Parathyroid adenoma (tissue), 2 donors: ENCODE data around the gene IRAK1.
"Not testable (repeated sequence)": the region's sequence is repeated elsewhere in the genome, so short reads cannot be mapped to it uniquely, and the experiment has no call there.

ENCODE experiments used
- H2AFZ ChIP-seq: fragments of 300-600 bp; sonication (generic); one replicate; pipeline ENCODE4 v1.7.0; 2017; ENCODE audit warnings: antibody characterized with exemption, mild to moderate bottlenecking
- H3K27ac ChIP-seq: fragments of 300-600 bp; sonication (generic); one replicate; pipeline ENCODE4 v1.7.0; 2017
- H3K27me3 ChIP-seq: fragments of 300-600 bp; sonication (generic); one replicate; pipeline ENCODE4 v1.7.0; 2017; ENCODE audit warnings: low read length; ENCODE audit not compliant: control insufficient read depth, insufficient read depth
- H3K36me3 ChIP-seq: fragments of 300-600 bp; sonication (generic); one replicate; pipeline ENCODE4 v1.7.0; 2017; ENCODE audit warnings: low read length; ENCODE audit not compliant: control insufficient read depth, insufficient read depth
- H3K4me1 ChIP-seq: fragments of 300-600 bp; sonication (generic); one replicate; pipeline ENCODE4 v1.7.0; 2017; ENCODE audit warnings: control low read depth
- H3K4me2 ChIP-seq: fragments of 300-600 bp; sonication (generic); one replicate; pipeline ENCODE4 v1.7.0; 2017; ENCODE audit warnings: low read length
- H3K4me3 ChIP-seq: fragments of 300-600 bp; sonication (generic); one replicate; pipeline ENCODE4 v1.7.0; 2017; ENCODE audit warnings: low read depth, low read length
- H3K79me2 ChIP-seq: fragments of 300-600 bp; sonication (generic); one replicate; pipeline ENCODE4 v1.7.0; 2017; ENCODE audit warnings: control low read depth
- H3K9ac ChIP-seq: fragments of 300-600 bp; sonication (generic); one replicate; pipeline ENCODE4 v1.7.0; 2017; ENCODE audit warnings: mild to moderate bottlenecking
- H3K9me3 ChIP-seq: fragments of 300-600 bp; sonication (generic); one replicate; pipeline ENCODE4 v1.7.0; 2017; ENCODE audit warnings: low read length; ENCODE audit not compliant: control insufficient read depth
- TF ChIP-seq, protein P1 (sequence below): fragments of 300-600 bp; sonication (generic); IDR thresholded peaks from one replicate; pipeline ENCODE4 v1.7.0; 2017; ENCODE audit warnings: antibody characterized with exemption, mild to moderate bottlenecking
- donor health status: primary hyperparathyroidism.

Gene IRAK1

DNA sequence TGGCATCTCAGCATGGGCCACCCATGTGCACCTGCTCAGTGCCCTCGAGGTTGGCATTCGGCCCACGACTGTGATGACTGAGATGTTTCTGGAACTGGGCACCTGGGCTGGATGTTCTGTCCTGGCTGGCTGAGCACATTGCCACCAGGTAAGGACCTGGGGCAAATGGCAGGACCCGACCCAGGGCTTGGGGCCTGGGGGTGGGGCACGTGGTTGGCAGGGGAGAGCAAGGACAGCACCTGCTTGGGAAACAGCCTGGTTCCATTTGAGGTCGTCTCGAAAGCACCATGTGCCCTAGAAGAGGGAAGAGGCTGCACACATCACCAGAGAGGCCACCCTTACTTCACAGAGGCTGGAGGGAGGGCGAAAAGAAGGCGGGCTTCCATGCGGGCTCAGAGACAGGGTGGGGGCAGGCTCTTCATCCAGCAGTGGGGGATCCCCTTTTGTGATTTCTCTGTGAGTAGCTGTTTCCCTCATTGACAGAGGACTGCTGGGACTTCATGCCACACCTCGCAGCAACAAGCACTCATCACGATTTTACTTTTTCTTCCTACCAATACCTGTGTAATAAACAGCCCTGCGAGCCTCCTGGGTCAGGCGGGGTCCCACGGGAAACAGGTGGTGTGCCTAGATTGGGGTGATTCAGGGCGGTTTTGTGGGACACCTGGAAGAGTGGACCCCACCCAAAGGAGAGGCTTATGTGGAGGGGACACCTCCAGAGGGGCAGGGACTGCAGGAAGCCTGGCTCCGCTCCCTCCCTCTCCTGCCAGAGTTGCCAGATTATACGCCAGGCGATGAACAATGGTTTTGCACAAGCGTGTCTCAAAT lies 35.1 kb downstream of the IRAK1 start:
- Histone ChIP-seq H3K27ac (no peak overlapping the region), H3K4me3 (no peak overlapping the region), H3K36me3 (no peaks in the 10 kb centered on the region), H3K27me3 (no peaks in the 10 kb centered on the region), H3K79me2 (no peaks in the 10 kb centered on the region), H3K4me2 (no peak overlapping the region), H3K9ac (no peak overlapping the region), H3K9me3 (no peaks in the 10 kb centered on the region), H2AFZ (no peak overlapping the region), H3K4me1 (no peaks in the 10 kb centered on the region)
- TF ChIP-seq, protein P1, sequence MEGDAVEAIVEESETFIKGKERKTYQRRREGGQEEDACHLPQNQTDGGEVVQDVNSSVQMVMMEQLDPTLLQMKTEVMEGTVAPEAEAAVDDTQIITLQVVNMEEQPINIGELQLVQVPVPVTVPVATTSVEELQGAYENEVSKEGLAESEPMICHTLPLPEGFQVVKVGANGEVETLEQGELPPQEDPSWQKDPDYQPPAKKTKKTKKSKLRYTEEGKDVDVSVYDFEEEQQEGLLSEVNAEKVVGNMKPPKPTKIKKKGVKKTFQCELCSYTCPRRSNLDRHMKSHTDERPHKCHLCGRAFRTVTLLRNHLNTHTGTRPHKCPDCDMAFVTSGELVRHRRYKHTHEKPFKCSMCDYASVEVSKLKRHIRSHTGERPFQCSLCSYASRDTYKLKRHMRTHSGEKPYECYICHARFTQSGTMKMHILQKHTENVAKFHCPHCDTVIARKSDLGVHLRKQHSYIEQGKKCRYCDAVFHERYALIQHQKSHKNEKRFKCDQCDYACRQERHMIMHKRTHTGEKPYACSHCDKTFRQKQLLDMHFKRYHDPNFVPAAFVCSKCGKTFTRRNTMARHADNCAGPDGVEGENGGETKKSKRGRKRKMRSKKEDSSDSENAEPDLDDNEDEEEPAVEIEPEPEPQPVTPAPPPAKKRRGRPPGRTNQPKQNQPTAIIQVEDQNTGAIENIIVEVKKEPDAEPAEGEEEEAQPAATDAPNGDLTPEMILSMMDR, result no peak

DNA sequence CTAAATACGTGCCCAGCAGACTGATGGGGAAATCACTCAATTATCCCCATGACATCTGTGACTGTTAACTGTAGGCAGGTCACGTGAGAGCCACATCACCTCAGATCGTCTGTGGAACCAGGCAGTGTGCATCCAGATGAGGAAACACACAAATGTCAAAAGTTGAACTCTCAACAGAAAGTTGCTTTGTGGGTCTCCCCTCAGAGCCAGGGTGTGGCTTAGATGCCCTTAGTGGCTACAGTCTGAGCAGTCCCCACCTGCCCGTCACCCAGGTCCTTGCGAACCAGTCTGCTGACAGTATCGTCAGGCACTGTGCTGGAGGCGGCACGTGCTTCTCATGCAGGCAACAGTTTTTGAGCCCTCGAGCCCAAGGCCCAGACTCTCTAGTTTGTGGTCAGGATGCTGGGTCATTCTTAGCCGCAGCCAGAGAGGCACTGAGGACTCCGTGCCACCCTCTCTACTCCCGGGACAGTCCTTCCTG lies 36.3 kb downstream of the IRAK1 start:
- Histone ChIP-seq H2AFZ (no peak overlapping the region), H3K36me3 (no peaks in the 10 kb centered on the region), H3K4me2 (no peak overlapping the region), H3K27ac (no peak overlapping the region), H3K4me3 (no peak overlapping the region), H3K9me3 (no peaks in the 10 kb centered on the region), H3K27me3 (no peaks in the 10 kb centered on the region), H3K9ac (no peak overlapping the region), H3K4me1 (no peaks in the 10 kb centered on the region), H3K79me2 (no peaks in the 10 kb centered on the region)
- TF ChIP-seq, protein P1, result no peak

DNA sequence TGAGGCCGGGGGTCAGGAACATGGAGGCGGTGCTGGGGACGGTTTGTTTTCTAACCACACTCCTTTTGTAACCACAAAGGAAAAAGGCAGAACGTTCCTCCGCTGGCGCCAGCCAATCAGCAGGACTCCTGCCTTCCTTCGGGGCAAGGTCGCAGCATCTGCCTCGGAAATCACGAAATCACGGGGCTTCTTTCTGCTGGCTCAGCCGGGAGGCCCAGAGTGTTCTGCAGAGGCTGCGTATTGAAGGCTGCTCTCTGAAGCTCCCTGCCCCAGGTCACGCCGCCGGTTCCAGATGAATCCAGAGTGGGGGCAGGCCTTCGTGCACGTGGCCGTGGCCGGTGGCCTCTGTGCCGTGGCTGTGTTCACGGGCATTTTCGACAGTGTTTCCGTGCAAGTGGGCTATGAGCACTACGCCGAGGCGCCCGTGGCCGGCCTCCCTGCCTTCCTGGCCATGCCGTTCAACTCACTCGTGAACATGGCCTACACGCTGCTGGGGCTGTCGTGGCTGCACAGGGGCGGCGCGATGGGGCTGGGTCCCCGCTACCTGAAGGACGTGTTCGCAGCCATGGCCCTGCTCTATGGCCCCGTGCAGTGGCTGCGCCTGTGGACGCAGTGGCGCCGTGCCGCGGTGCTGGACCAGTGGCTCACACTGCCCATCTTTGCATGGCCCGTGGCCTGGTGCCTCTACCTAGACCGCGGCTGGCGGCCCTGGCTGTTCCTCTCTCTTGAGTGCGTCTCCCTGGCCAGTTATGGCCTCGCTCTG lies 37.8 kb downstream of the IRAK1 start:
- Histone ChIP-seq H3K27ac (no peak overlapping the region), H3K4me3 (no peak overlapping the region), H3K9ac (no peak overlapping the region), H2AFZ (no peak overlapping the region), H3K9me3 (no peaks in the 10 kb centered on the region), H3K4me1 (no peaks in the 10 kb centered on the region), H3K36me3 (no peaks in the 10 kb centered on the region), H3K79me2 (no peaks in the 10 kb centered on the region), H3K4me2 (no peak overlapping the region), H3K27me3 (no peaks in the 10 kb centered on the region)
- TF ChIP-seq, protein P1, result no peak

DNA sequence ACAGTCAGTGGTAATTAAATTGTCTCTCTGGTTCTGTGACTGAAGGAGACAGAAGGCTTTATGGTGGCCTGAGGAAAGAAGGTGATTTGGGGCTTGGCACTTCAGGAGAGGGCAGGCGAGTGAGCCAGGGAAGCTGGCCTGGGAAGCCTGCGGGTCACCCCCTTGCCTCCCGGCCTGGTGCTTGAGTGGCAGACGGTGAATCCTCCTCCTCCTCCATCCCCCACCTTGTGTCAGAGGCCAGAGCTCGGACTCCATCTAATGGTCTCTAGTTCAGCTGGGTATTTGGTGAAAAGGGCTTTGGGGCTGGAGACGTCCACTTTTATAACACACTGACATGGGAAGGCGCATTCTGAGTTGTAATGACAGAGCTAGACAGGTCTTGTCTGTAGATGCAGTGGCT lies 38.5 kb downstream of the IRAK1 start:
- Histone ChIP-seq H3K27ac (no peak overlapping the region), H3K4me1 (no peaks in the 10 kb centered on the region), H3K4me3 (no peak overlapping the region)

DNA sequence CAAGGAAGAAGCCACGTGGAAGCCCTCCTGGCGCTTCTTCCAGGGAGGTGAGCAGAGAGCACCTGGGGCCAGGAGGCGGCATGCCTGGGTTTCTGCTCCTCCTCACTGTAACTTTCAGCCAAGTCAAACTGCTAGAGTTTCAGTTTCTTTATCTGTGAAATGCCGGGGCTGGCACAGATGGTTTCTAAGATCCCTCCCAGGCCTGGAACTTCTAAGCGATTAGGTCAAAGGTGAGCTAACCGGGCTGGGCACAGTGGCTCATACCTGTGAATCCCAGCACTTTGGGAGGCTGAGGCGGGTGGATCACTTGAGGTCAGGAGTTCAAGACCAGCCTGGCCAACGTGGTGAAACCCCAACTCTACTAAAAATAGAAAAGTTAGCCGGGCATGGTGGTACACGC lies 39.3 kb downstream of the IRAK1 start:
- not testable (repeated sequence) for H3K4me2 ChIP-seq, H3K79me2 ChIP-seq, H3K36me3 ChIP-seq, H3K4me1 ChIP-seq, H3K9ac ChIP-seq, H3K27me3 ChIP-seq, H3K4me3 ChIP-seq, H2AFZ ChIP-seq, H3K9me3 ChIP-seq
- peak overlapping the region; percentile 36 for H3K27ac ChIP-seq

More for the DNA sequence above, 38.5 kb downstream of the IRAK1 start:
- no peaks in the 10 kb centered on the region for H3K79me2 ChIP-seq
- TF ChIP-seq, protein P1, result no peak
- no peaks in the 10 kb centered on the region for H3K27me3 ChIP-seq
- H3K4me2 ChIP-seq, result no peak overlapping the region
- H3K9me3 ChIP-seq, result no peaks in the 10 kb centered on the region
- H2AFZ ChIP-seq, result no peak overlapping the region
- no peak overlapping the region for H3K9ac ChIP-seq
- no peaks in the 10 kb centered on the region for H3K36me3 ChIP-seq
